Raji (cell line): ENCODE measurements around the gene TPCN1.

Source experiments
- POLR2A ChIP-seq: IDR thresholded peaks from 2 replicates; pipeline ENCODE4 v1.6.1; 2011; ENCODE audit warnings: low read depth, low read length, control low read depth; ENCODE audit not compliant: insufficient read depth

Gene TPCN1

DNA sequence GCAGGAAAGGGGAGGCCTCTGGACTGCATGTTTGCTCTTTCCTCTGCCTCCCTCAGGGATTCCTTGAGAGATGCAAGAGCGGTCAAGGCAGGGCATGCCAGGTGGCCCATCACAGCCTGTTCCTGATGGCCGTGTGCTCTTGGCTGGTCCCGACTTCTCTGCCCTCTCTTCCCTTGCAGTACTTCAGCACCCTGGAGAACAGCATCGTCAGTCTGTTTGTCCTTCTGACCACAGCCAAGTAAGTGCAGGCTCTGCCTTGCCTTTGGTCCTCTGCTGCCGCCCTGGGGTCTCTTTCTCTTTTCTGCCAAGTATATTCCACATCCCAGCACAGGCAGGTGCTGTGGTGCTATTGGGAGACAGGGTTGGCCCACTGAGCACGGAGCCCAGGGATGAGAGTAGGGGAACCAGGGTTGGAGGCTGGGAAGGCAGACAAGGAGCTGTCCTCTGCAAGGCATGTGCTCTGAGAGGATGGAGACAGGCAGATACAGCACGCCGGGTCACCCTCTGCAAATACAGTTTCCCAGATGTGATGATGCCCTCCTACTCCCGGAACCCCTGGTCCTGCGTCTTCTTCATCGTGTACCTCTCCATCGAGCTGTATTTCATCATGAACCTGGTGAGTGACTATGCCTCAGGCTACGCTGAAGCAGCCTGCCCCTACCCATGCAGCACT lies 51.9 kb downstream of the TPCN1 start:
- no peak for TF ChIP-seq POLR2A

DNA sequence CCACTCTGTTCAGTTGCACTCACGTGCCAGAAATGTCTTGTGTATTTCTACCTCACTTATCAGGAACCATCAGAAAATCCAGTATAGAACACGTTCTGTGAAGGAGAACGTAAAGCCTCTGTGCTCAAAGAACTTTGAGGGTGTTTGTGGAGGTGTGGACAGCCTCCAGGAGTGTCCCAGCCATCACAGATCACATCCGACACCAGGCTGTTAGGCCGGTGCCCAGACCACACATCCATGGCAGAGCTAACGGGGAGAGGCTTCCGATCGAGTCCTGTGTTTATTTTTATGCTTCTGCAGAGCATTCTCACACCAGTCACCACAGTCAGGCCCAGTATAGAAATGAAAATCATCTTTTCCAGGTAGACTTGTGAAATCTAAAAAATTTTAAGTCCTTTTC lies 53.6 kb downstream of the TPCN1 start:
- TF ChIP-seq POLR2A: no peak

DNA sequence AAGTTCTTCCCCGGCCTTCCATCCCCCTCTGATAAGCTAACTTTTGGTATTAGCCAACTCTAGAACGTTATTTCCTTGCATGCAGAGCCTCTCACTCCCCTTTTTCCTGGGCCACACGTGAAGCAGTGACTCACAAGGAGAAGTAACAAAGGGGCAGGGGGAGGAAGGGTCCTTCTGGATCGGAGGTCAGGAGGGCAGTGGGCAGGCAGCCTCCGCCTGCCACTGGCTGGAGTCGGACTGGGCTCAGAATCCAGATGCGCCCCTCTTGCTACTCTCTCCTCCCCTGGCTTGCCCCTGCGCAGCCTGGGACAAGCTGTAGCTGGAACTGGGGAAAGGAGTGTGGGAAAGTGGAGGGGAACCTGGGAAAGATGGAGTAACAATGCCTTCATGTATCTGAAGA lies 55.0 kb downstream of the TPCN1 start:
- TF ChIP-seq POLR2A: no peak

DNA sequence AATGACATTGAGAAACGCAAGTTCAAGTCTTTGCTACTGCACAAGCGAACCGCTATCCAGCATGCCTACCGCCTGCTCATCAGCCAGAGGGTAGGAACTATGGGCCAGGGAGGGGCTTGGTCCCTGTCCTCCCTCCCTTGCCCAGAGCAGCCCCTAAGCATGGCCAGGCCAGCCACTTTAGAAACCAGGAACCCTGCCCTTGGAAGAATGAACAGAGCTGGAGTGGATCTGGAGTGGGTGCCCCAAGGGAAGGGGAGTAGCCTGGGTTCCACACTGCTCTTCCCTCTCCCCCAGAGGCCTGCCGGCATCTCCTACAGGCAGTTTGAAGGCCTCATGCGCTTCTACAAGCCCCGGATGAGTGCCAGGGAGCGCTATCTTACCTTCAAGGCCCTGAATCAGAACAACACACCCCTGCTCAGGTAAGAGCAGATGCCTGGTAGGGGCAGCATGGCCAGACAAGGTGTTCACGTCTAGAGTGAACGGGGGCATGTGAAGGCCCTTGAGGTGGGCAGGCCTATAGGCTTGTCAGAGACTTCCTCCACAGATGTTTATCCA lies 55.8 kb downstream of the TPCN1 start:
- no peak for TF ChIP-seq POLR2A

DNA sequence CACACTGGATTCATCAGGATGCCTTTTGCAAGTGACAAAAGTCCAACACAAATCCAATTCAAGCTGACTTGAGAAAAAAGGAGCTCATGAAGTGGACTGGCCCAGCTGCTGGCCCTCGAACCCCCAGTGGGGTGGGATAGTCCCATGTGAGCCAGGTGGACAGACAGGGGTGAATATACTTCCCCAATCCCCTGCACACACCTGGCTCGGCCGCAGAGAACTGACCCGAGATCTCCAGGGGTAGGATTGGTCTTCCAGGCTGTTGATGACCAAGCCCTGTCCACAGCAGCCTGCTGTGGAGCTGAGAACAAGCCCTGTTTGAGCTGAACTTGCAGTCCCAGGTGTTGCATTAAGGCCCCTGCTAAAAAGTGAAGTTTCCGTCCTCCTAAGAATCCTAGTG lies 56.2 kb downstream of the TPCN1 start:
- no peak for TF ChIP-seq POLR2A

DNA sequence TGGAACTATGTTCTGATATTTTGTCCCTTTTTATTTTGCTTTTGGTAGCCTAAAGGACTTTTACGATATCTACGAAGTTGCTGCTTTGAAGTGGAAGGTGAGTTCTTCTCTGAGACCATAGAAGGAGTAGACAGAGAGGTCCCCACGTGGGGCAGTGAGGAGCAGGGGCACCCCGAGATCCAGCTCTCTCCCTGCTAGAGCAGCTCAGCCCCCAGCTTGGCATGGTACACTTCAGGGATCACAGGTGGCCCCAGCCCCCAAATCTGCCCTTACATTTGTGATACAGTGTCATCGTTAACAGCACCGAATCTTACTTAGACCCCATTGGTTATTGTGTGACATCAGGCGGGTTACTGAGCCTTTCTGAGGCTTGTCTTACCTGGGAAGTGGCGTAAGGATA lies 56.9 kb downstream of the TPCN1 start:
- TF ChIP-seq POLR2A: no peak

DNA sequence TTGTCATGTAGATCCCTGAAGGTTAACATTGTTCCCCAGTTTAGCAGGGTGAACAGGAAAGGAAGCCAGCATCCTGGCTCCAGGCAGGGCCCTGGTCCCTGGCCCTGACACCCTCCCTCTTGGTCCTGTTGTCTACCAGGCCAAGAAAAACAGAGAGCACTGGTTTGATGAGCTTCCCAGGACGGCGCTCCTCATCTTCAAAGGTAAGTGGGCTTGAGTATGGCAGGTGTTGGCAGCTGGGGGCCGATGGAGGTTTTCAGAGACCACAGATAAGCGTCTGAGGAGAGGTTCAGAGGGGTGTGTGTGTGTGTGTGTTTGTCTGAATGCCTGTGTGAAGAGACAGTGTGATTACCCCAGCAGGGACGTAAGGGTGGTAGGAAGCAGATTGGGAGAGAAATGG lies 57.4 kb downstream of the TPCN1 start:
- TF ChIP-seq POLR2A: no peak

DNA sequence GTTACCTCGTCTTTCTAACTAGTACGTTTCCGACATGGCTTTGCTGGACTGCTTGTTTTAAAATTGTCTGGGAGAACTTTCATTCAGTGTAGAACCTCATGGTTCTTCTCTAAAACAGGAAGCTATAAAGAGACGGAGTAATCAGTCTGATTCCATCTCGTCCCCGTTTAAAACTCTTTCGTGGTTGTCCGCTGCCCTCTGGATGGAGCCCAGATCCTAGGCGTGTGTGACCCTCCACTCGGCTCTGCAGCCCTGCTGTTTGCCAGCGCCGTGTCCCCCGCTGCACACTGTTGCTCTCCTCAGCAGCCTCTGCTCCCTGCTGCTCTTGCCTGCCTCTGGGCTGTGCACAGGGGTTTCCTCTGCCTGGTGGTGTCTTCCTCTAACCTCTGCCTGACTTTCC lies 63.5 kb downstream of the TPCN1 start:
- no peak for TF ChIP-seq POLR2A

DNA sequence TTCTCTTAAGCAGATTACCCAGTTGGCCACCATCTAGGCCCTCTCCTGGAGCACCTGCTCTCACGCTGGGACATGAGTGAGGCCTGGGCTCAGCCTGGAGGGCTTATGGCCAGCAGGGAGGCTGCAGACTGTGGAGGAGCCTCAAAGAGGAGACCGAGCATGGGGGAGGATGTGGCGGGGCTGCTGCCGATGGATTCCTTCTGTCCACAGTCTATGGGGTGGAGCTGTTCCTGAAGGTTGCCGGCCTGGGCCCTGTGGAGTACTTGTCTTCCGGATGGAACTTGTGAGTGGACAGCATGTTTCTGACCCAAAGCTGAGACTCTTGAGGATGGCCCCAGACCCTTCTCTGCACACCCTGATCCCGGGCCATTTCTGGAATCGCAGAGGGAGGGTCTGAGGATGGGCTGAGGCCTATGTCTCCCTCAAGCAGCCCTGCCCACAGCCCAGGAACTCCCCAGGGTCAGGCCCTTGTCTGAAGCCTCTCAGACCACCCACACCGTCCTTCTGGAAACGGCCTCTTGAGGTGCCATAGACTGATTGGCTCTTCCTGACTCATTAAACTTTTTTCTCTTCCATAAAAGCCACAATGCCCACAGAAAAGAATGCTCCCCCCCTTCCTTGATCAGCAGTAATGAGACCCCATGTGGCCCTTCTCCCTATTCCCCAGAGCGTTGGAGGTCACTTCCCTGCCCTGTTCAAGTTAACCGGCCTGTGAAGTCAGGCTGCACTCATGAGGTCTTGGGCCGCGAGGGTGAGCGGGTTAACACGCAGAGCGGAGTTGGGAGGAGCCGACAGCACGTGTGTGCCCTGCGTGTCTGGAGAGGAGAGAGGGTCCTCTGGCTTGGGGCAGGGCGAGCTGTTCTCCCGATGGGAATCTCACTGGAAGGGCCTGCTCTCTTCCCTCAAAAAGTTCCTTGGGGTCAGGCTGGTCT lies 64.7 kb downstream of the TPCN1 start:
- no peak for TF ChIP-seq POLR2A

DNA sequence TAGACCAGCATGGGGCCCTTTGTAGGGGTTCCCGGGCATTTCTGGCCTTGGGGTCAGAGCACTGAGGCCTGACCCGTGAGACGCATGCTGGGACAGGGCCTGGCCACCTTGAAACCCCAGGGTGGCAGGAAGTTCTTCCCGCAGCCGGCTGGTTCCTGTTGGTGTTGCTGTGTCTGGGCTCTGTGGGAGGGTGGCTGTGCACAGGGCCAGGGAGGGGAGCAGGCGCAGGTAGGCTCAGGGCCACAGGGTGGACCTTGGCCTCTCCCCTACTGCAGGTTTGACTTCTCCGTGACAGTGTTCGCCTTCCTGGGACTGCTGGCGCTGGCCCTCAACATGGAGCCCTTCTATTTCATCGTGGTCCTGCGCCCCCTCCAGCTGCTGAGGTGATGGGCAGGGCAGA lies 65.4 kb downstream of the TPCN1 start:
- TF ChIP-seq POLR2A: no peak

DNA sequence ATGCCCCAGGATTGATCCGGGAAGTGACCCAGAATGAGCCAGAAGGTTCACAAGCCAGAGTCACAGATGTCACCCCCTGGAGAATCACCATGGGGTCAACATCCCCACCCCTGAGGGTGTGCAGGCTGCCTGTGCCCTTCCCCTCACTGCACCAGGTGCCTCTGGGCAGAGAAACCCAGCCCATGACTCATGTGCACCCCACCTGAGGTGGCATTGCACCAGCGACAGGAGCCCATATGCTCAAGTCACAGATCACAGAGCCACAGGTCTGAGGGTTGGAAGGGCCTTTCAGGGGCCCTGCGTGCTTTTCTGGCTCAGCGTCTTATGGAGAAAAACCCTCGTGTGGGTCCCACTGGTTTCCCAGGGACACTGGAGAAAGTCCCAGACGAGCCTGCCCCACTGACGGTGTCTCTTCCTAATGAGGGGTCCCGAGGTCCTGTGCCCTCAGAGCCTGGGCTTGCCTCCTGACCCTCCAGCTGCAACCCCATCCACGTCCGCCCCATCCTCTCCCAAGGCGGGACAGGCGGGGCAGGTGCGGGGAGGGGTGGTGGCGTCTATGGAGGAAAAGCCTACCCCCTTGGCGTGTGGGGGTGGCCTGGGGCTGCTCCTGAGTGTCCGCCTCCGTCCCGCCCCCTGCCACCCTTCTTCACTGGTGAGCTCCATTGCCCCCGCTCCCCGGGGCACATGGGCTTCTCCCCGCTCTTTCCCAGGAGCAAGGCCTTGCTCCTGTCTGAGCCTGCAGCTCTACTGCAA lies 66.1 kb downstream of the TPCN1 start:
- no peak for TF ChIP-seq POLR2A

DNA sequence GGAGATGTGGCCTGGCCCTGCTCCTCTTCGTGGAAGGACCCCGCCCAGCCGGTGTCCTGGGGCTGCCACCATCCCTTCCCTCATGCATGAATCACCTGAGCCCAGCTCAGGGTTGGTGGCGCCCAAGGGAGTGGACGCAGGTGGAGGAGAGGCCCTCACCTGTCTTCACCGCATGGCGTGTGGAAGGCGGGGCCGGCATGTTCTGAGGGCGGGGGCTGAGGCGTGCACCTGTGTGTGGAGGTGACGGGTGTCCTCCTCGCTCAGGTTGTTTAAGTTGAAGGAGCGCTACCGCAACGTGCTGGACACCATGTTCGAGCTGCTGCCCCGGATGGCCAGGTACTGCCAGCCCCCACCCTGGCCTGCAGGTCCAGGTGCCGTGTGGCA lies 66.6 kb downstream of the TPCN1 start:
- no peak for TF ChIP-seq POLR2A

DNA sequence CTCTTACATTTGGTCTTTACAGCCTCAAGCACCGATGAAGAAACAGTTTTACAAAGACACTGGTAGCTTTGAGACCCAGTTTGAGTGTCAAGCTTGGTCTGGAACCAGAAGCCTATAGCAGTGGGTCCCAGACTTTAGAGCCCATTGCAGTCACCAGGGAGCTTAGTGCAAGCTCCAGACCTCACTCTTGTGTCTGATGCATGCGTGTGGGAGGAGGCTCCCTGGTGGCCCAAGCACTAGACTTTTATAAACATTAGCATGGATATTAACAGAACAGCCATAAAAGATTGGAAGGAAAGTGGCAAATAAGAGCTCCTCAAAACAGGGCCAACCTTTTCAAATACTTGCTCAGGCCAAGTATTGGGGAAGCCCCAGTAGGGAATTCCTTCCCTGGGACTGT lies 68.1 kb downstream of the TPCN1 start:
- no peak for TF ChIP-seq POLR2A

DNA sequence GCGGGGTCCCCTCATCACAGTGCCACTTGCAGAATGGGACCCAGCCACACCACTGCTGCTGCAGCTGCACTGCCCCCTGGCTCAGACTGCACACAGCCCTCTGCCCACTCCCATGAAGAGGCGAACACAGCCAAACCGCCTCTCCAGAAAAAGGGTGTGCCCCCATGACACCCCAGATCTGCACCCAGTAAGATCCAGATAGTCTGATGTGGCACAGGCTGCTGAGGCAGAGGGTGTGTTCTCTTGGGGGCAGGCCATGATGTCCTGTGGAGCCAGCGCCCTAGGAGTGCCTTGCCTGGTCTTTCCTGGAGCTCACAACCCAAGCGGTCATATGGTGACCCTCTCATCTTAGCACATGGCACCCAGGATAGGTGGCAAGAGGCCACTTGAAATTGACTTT lies 69.2 kb downstream of the TPCN1 start:
- TF ChIP-seq POLR2A: no peak

DNA sequence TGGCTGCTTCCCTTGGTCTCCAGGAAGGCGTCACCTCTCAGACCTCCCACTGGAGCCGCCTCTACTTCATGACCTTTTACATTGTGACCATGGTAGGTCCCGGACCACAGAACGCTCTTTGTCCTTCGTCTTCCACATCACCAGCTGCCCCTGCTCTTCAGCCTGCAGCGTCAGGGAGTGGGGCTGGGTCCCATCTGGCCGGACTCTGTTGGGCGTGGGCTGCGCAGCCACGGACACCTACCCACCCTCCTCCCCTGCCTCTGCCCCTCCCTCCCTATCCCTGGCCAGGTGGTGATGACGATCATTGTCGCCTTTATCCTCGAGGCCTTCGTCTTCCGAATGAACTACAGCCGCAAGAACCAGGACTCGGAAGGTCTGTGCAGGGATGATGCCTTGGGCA lies 70.3 kb downstream of the TPCN1 start:
- TF ChIP-seq POLR2A: no peak
